ENCODE results near the gene TMEM232. TPM values are rescaled to one million over a fixed set of nuclear protein-coding genes. Genes with fewer than 3 reads are reported as not detected.

The TMEM232 gene
- total RNA-seq, 1 experiment from 2014 or later = 1.3 TPM

DNA sequence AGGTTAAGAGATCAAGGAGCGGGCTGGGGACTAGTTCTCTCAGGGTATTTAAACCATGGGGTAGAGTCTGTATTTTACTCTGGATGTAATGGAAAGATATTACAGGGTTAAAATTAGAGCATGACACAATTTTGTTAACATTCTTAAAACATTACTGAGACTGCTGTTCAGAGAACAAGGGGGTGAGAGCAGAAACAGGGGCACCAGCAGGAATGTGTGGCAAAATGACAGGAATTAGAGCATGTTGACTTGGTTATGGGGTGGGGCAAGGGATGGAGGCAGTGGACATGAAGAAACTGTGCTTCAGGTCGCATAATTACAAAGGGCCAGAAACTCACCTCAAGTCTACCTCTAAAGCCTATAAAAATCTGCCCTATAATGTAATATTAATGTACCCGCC, 75.0 kb downstream of the TMEM232 start (continued):
- TF ChIP-seq ZNF281 (CRISPR knock-in tag; IDR thresholded peaks at IDR 0.05) (no peak), ZBTB21 (CRISPR knock-in tag; IDR thresholded peaks at IDR 0.05; ENCODE audit: borderline replicate concordance) (no peak), GABPB1 (CRISPR knock-in tag; IDR thresholded peaks at IDR 0.05) (no peak), FOXP4 (CRISPR knock-in tag; IDR thresholded peaks at IDR 0.05) (no peak)

- DNase-seq (ENCODE audit: low spot score) (no peak), ATAC-seq (no peak)
- ChIA-PET CTCF (no interaction called here), POLR2A (no interaction called here)
- no peaks in the 10 kb centered on the region for H3K27me3 Mint-ChIP-seq (ENCODE audit: low read depth)
- no peaks in the 10 kb centered on the region for H3K36me3 Mint-ChIP-seq
- H3K27ac Mint-ChIP-seq = no peak overlapping the region
- no peak overlapping the region for H3K4me3 Mint-ChIP-seq
- H3K9me3 Mint-ChIP-seq = no peaks in the 10 kb centered on the region
- H3K4me1 Mint-ChIP-seq = 0 out of 2 replicates have a peak, but pooled peaks cover 3% of the 10 kb centered on the region
- no peak for TF ChIP-seq EMX1 (CRISPR knock-in tag; IDR thresholded peaks at IDR 0.05)
- TF ChIP-seq, protein P1, sequence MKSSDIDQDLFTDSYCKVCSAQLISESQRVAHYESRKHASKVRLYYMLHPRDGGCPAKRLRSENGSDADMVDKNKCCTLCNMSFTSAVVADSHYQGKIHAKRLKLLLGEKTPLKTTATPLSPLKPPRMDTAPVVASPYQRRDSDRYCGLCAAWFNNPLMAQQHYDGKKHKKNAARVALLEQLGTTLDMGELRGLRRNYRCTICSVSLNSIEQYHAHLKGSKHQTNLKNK (CRISPR knock-in tag; IDR thresholded peaks at IDR 0.05) = no peak
- no peak for TF ChIP-seq CREB1 (CRISPR knock-in tag; IDR thresholded peaks at IDR 0.05)
- TF ChIP-seq, protein P2, sequence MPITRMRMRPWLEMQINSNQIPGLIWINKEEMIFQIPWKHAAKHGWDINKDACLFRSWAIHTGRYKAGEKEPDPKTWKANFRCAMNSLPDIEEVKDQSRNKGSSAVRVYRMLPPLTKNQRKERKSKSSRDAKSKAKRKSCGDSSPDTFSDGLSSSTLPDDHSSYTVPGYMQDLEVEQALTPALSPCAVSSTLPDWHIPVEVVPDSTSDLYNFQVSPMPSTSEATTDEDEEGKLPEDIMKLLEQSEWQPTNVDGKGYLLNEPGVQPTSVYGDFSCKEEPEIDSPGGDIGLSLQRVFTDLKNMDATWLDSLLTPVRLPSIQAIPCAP (CRISPR knock-in tag; IDR thresholded peaks at IDR 0.05) = no peak
- TF ChIP-seq ZNF281 (CRISPR knock-in tag; IDR thresholded peaks at IDR 0.05) = no peak
- TF ChIP-seq, protein P3, sequence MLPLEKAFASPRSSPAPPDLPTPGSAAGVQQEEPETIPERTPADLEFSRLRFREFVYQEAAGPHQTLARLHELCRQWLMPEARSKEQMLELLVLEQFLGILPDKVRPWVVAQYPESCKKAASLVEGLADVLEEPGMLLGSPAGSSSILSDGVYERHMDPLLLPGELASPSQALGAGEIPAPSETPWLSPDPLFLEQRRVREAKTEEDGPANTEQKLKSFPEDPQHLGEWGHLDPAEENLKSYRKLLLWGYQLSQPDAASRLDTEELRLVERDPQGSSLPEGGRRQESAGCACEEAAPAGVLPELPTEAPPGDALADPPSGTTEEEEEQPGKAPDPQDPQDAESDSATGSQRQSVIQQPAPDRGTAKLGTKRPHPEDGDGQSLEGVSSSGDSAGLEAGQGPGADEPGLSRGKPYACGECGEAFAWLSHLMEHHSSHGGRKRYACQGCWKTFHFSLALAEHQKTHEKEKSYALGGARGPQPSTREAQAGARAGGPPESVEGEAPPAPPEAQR (CRISPR knock-in tag; IDR thresholded peaks at IDR 0.05) = no peak
- TF ChIP-seq, protein P4, sequence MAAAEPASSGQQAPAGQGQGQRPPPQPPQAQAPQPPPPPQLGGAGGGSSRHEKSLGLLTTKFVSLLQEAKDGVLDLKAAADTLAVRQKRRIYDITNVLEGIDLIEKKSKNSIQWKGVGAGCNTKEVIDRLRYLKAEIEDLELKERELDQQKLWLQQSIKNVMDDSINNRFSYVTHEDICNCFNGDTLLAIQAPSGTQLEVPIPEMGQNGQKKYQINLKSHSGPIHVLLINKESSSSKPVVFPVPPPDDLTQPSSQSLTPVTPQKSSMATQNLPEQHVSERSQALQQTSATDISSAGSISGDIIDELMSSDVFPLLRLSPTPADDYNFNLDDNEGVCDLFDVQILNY (CRISPR knock-in tag; IDR thresholded peaks at IDR 0.05) = no peak
- no peak for TF ChIP-seq ZNF263 (CRISPR knock-in tag; IDR thresholded peaks at IDR 0.05; ENCODE audit: low read depth)
- no peak for TF ChIP-seq ZNF532 (CRISPR knock-in tag; IDR thresholded peaks at IDR 0.05; ENCODE audit: borderline replicate concordance)
- TF ChIP-seq, protein P5, sequence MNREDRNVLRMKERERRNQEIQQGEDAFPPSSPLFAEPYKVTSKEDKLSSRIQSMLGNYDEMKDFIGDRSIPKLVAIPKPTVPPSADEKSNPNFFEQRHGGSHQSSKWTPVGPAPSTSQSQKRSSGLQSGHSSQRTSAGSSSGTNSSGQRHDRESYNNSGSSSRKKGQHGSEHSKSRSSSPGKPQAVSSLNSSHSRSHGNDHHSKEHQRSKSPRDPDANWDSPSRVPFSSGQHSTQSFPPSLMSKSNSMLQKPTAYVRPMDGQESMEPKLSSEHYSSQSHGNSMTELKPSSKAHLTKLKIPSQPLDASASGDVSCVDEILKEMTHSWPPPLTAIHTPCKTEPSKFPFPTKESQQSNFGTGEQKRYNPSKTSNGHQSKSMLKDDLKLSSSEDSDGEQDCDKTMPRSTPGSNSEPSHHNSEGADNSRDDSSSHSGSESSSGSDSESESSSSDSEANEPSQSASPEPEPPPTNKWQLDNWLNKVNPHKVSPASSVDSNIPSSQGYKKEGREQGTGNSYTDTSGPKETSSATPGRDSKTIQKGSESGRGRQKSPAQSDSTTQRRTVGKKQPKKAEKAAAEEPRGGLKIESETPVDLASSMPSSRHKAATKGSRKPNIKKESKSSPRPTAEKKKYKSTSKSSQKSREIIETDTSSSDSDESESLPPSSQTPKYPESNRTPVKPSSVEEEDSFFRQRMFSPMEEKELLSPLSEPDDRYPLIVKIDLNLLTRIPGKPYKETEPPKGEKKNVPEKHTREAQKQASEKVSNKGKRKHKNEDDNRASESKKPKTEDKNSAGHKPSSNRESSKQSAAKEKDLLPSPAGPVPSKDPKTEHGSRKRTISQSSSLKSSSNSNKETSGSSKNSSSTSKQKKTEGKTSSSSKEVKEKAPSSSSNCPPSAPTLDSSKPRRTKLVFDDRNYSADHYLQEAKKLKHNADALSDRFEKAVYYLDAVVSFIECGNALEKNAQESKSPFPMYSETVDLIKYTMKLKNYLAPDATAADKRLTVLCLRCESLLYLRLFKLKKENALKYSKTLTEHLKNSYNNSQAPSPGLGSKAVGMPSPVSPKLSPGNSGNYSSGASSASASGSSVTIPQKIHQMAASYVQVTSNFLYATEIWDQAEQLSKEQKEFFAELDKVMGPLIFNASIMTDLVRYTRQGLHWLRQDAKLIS (CRISPR knock-in tag; IDR thresholded peaks at IDR 0.05; ENCODE audit: borderline replicate concordance) = no peak
These were observed 82.1 kb downstream of the TMEM232 start for GRCh38 chr5:110644357-110644756.

All from WTC11 (cell line).